Mucosa of stomach (tissue), 1 donor: ENCODE data around the gene MARS1.

Experiments
- H3K27me3 ChIP-seq: one replicate; pipeline ENCODE4 v1.7.0; 2013; ENCODE audit warnings: mild to moderate bottlenecking, low read length; ENCODE audit not compliant: control insufficient read depth, insufficient read depth
- H3K36me3 ChIP-seq: one replicate; pipeline ENCODE4 v1.7.0; 2013; ENCODE audit warnings: low read length; ENCODE audit not compliant: control insufficient read depth, insufficient read depth
- H3K4me1 ChIP-seq: one replicate; pipeline ENCODE4 v1.7.0; 2013; ENCODE audit warnings: mild to moderate bottlenecking, low read length; ENCODE audit not compliant: control insufficient read depth, insufficient read depth
- H3K4me3 ChIP-seq: one replicate; pipeline ENCODE4 v1.7.0; 2013; ENCODE audit warnings: low read length
- H3K9ac ChIP-seq: one replicate; pipeline ENCODE4 v1.7.0; 2013; ENCODE audit warnings: mild to moderate bottlenecking, low read length, moderate library complexity
- H3K9me3 ChIP-seq: one replicate; pipeline ENCODE4 v1.7.0; 2013; ENCODE audit warnings: mild to moderate bottlenecking, low read length, moderate library complexity; ENCODE audit not compliant: control insufficient read depth
- donor health status: Pancreatic carcinoma.

Gene MARS1

DNA sequence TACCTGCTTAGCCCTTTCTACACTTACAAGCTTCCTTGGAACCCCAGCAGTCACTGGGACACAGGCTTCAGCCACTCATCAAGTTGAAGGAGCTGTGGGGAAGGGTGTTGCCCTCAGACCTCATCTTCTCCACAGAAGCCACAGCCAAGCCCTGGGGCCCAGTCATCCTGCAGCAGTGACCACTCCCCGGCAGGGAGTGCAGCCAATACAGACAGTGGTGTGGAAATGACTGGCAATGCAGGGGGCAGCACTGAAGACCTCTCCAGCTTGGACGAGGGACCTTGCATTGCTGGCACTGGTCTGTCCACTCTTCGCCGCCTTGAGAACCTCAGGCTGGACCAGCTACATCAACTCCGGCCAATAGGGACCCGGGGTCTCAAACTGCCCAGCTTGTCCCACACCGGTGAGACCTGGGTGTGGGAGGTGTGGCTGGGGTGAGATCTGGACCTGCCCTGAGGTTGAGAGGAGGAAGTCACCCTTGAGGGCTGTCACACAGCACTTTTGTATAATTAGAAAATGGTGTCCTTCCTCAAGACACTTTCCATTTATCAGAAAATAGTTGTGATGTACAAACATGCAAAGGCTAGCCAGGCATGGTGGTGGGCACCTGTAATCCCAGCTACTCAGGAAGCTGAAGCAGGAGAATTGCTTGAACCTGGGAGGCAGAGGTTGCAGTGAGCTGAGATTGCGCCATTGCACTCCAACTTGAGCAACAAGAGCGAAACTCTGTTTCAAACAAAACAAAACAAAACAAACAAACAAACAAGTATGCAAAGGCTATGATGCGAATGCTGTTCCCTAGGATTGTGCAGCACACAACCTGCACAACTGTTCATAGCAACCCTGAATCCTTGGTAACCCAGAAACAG, 18.3 kb upstream of the MARS1 start:
- Histone ChIP-seq H3K4me3 (no peak overlapping the region), H3K9ac (no peak overlapping the region), H3K4me1 (peaks cover 11% of the 10 kb centered on the region), H3K9me3 (no peaks in the 10 kb centered on the region), H3K36me3 (no peaks in the 10 kb centered on the region), H3K27me3 (peaks cover 49% of the 10 kb centered on the region)

DNA sequence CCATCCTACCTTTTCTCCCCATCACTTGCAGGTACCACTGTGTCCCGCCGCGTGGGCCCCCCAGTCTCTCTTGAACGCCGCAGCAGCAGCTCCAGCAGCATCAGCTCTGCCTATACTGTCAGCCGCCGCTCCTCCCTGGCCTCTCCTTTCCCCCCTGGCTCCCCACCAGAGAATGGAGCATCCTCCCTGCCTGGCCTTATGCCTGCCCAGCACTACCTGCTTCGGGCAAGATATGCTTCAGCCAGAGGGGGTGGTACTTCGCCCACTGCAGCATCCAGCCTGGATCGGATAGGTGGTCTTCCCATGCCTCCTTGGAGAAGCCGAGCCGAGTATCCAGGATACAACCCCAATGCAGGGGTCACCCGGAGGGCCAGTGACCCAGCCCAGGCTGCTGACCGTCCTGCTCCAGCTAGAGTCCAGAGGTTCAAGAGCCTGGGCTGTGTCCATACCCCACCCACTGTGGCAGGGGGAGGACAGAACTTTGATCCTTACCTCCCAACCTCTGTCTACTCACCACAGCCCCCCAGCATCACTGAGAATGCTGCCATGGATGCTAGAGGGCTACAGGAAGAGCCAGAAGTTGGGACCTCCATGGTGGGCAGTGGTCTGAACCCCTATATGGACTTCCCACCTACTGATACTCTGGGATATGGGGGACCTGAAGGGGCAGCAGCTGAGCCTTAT, 17.4 kb upstream of the MARS1 start:
- no peaks in the 10 kb centered on the region for H3K36me3 ChIP-seq
- peaks cover 19% of the 10 kb centered on the region for H3K4me1 ChIP-seq
- H3K4me3 ChIP-seq = no peak overlapping the region
- no peaks in the 10 kb centered on the region for H3K9me3 ChIP-seq
- H3K9ac ChIP-seq = no peak overlapping the region
- H3K27me3 ChIP-seq = peaks cover 51% of the 10 kb centered on the region

GRCh38 chr12:57470970-57471656, 16.8 kb upstream of the MARS1 start:
- H3K4me3 ChIP-seq = no peak overlapping the region
- H3K27me3 ChIP-seq = peaks cover 54% of the 10 kb centered on the region
- H3K9me3 ChIP-seq = no peaks in the 10 kb centered on the region
- H3K4me1 ChIP-seq = peaks cover 26% of the 10 kb centered on the region
- no peak overlapping the region for H3K9ac ChIP-seq
- no peaks in the 10 kb centered on the region for H3K36me3 ChIP-seq

DNA sequence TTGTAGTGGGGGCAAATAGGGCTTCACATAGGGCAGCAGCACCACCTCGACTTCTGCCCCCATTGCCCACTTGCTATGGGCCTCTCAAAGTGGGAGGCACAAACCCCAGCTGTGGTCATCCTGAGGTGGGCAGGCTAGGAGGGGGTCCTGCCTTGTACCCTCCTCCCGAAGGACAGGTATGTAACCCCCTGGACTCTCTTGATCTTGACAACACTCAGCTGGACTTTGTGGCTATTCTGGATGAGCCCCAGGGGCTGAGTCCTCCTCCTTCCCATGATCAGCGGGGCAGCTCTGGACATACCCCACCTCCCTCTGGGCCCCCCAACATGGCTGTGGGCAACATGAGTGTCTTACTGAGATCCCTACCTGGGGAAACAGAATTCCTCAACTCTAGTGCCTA, 16.2 kb upstream of the MARS1 start:
- H3K9me3 ChIP-seq = no peaks in the 10 kb centered on the region
- peaks cover 28% of the 10 kb centered on the region for H3K4me1 ChIP-seq
- H3K27me3 ChIP-seq = peaks cover 59% of the 10 kb centered on the region
- no peak overlapping the region for H3K4me3 ChIP-seq
- H3K9ac ChIP-seq = no peak overlapping the region
- no peaks in the 10 kb centered on the region for H3K36me3 ChIP-seq

GRCh38 chr12:57472391-57472790, 15.5 kb upstream of the MARS1 start:
- Histone ChIP-seq H3K9ac (no peak overlapping the region), H3K9me3 (no peaks in the 10 kb centered on the region), H3K36me3 (no peaks in the 10 kb centered on the region), H3K4me1 (peaks cover 28% of the 10 kb centered on the region), H3K27me3 (peaks cover 62% of the 10 kb centered on the region), H3K4me3 (no peak overlapping the region)

DNA sequence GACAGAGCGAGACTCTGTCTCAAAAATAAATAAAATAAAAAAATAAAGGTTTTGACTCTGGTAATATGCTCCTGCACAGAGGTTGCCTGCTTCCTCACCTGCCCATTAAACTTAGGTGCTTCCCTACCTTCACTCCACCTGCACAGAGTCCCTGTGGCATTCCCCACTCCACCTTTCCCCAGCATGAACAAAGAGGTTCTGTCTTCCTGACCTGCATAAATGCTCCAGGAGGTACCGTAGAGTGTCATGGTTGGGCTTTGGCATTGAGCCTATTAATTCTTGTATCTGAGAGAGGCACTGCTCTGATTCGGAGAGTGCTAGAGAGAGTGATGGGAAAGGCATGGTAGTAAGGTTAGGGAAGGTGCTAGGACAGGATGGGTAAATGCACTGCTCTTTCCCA, 14.5 kb upstream of the MARS1 start:
- H3K27me3 ChIP-seq = peaks cover 64% of the 10 kb centered on the region
- H3K9me3 ChIP-seq = no peaks in the 10 kb centered on the region
- H3K9ac ChIP-seq = no peak overlapping the region
- peaks cover 28% of the 10 kb centered on the region for H3K4me1 ChIP-seq
- no peaks in the 10 kb centered on the region for H3K36me3 ChIP-seq
- H3K4me3 ChIP-seq = no peak overlapping the region

DNA sequence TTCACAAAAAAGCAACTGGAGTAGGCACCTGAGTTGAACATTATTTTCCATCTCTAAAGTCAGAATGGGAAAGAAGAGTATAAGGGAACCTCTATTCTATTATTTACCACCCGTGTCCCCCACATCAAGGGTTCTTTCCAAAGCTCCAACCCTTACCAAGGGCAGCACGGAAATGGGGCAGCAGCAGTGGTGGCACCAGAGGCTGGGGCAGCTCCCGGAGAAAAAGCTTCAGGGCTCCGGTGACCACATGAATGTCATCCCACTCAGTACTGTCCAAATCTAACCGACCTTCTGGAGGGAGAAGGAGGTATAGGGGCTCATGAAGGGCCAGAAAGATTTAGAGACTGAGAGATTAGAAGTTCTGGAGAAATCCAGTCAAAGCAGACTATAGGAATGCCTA, 14.0 kb upstream of the MARS1 start:
- peaks cover 28% of the 10 kb centered on the region for H3K4me1 ChIP-seq
- H3K36me3 ChIP-seq = no peaks in the 10 kb centered on the region
- no peak overlapping the region for H3K4me3 ChIP-seq
- H3K9me3 ChIP-seq = no peaks in the 10 kb centered on the region
- H3K27me3 ChIP-seq = peaks cover 68% of the 10 kb centered on the region
- H3K9ac ChIP-seq = no peak overlapping the region

GRCh38 chr12:57474430-57474829, 13.4 kb upstream of the MARS1 start:
- H3K4me1 ChIP-seq = peaks cover 28% of the 10 kb centered on the region
- no peaks in the 10 kb centered on the region for H3K36me3 ChIP-seq
- H3K4me3 ChIP-seq = no peak overlapping the region
- peaks cover 68% of the 10 kb centered on the region for H3K27me3 ChIP-seq
- no peak overlapping the region for H3K9ac ChIP-seq
- no peaks in the 10 kb centered on the region for H3K9me3 ChIP-seq

GRCh38 chr12:57474862-57475261, 13.0 kb upstream of the MARS1 start:
- H3K4me3 ChIP-seq = no peak overlapping the region
- no peaks in the 10 kb centered on the region for H3K36me3 ChIP-seq
- H3K27me3 ChIP-seq = peaks cover 68% of the 10 kb centered on the region
- peaks cover 28% of the 10 kb centered on the region for H3K4me1 ChIP-seq
- no peak overlapping the region for H3K9ac ChIP-seq
- H3K9me3 ChIP-seq = no peaks in the 10 kb centered on the region

DNA sequence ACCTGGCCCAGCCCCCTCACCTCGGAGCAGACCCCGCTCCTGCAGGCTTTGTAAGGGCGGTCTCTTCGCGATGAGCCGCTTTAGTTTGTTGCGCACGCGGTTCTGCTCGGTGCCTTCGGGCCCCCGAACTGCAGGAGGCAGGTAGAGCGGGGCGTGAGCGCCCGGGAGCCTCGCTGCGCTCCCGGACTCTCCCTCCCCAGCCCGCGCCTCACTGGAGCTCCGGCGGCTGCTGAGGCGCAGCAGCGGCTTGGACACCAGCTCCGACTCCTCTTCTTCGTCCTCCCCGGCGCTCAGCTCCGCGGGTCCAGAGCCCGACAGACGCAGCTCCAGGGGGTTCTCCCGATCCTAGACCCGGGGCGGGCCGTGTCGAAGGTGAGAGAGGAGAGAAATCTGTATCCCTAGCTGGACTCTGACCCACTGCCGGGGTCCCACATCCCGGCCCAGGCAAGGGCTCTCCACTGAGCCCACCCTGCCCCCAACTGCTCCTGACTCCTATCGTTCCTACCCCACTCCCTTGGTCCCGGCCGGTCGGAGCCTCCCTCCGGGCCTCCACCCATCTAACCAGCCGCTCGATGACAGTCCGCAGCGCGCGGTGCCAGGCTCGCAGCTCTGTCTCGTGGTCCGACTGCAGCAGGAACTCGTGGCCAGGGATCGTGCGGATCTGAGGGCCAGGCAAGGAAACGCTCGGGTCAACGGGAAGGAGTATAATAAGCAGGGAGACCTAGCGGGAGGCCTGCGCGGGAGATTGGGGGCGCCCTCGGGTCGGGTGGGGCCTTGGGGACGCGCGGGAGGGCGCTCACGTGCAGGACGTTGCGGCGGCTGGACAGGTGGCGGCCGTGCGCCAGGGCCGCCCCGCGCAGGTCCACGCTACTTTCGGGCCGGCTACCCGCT, 12.4 kb upstream of the MARS1 start:
- H3K9me3 ChIP-seq = no peaks in the 10 kb centered on the region
- H3K4me3 ChIP-seq = no peak overlapping the region
- no peaks in the 10 kb centered on the region for H3K36me3 ChIP-seq
- no peak overlapping the region for H3K9ac ChIP-seq
- H3K4me1 ChIP-seq = peaks cover 28% of the 10 kb centered on the region
- peaks cover 68% of the 10 kb centered on the region for H3K27me3 ChIP-seq

DNA sequence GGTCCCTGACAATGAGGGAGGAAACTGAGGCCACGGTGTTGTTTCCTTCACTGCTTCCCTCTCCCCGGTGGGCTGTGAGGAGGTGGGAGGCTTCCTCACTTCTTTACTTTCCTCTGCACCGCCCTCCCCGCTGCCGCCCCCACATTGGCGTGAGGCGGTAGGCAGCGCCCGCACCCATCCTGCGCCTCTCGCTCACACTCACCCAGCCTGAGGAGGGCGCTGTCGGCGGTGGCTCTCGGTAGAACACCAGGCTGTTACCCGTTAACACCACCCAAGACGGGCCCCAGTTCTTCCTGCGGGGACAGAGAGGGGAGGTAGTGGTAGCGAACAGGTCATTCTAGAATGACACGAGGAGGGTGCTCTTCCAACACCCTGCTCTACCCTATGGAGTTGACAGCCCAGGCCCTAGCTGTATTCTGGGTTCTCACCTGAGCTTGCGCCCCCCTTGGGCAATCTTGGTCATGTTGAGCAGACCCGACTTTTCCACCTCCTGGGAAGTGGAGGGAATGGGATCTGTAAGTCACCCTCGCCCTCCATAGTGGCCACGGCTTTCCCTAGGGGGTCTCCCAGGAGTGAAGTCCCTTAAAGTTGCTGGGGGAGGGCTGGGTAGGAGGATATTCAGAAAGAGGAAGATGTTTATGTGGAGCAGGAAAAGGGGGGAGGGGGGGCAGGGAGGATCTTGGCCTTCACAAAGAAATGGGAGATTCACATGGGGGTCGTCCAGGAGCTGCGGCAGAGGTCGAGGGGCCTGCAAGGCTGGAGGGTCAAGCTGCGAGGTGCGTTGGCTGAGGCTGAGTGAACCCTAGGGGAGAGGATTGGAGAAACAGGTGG, 11.5 kb upstream of the MARS1 start:
- Histone ChIP-seq H3K36me3 (no peaks in the 10 kb centered on the region), H3K9ac (peak overlapping the region; percentile 33), H3K27me3 (peaks cover 68% of the 10 kb centered on the region), H3K9me3 (no peaks in the 10 kb centered on the region), H3K4me3 (no peak overlapping the region), H3K4me1 (peaks cover 22% of the 10 kb centered on the region)
